ENCODE measurements around the gene HAP1. TPM values are rescaled to one million over a fixed set of nuclear protein-coding genes. Genes with fewer than 3 reads are reported as not detected.

HAP1 gene, protein sequence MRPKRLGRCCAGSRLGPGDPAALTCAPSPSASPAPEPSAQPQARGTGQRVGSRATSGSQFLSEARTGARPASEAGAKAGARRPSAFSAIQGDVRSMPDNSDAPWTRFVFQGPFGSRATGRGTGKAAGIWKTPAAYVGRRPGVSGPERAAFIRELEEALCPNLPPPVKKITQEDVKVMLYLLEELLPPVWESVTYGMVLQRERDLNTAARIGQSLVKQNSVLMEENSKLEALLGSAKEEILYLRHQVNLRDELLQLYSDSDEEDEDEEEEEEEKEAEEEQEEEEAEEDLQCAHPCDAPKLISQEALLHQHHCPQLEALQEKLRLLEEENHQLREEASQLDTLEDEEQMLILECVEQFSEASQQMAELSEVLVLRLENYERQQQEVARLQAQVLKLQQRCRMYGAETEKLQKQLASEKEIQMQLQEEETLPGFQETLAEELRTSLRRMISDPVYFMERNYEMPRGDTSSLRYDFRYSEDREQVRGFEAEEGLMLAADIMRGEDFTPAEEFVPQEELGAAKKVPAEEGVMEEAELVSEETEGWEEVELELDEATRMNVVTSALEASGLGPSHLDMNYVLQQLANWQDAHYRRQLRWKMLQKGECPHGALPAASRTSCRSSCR
- total RNA-seq (ENCODE audit: unreplicated experiment) = 0.76 TPM
- long read RNA-seq, partial matches to known transcripts = 0 of 1 reads
- long read RNA-seq, other reads (novel, unspliced or antisense) = 1 of 1 reads

DNA sequence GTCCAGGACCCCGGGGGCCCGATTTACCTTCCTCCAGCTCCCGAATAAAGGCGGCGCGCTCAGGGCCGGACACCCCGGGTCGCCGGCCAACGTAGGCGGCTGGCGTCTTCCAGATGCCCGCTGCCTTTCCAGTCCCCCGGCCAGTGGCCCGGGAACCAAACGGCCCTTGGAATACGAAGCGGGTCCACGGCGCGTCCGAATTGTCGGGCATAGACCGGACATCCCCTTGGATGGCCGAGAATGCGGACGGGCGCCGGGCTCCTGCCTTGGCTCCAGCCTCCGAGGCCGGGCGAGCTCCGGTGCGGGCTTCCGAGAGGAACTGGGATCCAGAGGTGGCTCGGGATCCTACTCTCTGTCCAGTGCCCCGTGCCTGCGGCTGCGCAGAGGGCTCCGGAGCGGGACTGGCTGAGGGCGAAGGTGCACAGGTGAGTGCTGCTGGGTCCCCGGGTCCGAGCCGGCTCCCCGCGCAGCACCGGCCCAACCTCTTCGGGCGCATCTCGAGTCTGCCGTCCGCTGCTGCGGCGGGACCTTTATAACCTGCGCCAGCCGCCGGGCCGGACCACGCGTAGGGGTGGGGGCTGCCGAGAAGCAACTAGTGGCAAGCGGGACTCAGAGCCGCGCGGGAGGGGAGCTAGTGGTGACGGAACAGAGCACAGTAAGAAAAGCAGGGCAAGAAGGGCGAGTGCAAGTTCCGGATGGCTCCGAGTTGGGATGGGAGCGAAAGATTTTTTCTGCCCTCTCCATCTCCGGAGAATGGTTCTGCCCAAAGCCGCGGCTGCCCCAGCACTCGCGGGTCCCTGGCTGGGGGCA is at the start of gene HAP1:
Gene HAP1 (minus strand): TSS at position 505 of the 810 bp plus-strand sequence. CDS start 9 bp downstream, at position 496.
- Mint-ChIP-seq H3K36me3 (ENCODE audit: unreplicated experiment) (no peaks in the 10 kb centered on the region), H3K9me3 (ENCODE audit: unreplicated experiment) (peaks cover 2% of the 10 kb centered on the region), H3K4me3 (ENCODE audit: unreplicated experiment) (peak within 1 kb of the TSS; percentile 84), H3K4me1 (ENCODE audit: low read depth, unreplicated experiment) (peaks cover 4% of the 10 kb centered on the region), H3K27ac (ENCODE audit: unreplicated experiment) (no peak within 1 kb of the TSS), H3K27me3 (ENCODE audit: unreplicated experiment) (peaks cover 18% of the 10 kb centered on the region)
- TF ChIP-seq, protein P1, sequence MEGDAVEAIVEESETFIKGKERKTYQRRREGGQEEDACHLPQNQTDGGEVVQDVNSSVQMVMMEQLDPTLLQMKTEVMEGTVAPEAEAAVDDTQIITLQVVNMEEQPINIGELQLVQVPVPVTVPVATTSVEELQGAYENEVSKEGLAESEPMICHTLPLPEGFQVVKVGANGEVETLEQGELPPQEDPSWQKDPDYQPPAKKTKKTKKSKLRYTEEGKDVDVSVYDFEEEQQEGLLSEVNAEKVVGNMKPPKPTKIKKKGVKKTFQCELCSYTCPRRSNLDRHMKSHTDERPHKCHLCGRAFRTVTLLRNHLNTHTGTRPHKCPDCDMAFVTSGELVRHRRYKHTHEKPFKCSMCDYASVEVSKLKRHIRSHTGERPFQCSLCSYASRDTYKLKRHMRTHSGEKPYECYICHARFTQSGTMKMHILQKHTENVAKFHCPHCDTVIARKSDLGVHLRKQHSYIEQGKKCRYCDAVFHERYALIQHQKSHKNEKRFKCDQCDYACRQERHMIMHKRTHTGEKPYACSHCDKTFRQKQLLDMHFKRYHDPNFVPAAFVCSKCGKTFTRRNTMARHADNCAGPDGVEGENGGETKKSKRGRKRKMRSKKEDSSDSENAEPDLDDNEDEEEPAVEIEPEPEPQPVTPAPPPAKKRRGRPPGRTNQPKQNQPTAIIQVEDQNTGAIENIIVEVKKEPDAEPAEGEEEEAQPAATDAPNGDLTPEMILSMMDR (IDR thresholded peaks at IDR 0.05; ENCODE audit: partially characterized antibody, unreplicated experiment) = no peak
- peak; percentile 61 for DNase-seq

DNA sequence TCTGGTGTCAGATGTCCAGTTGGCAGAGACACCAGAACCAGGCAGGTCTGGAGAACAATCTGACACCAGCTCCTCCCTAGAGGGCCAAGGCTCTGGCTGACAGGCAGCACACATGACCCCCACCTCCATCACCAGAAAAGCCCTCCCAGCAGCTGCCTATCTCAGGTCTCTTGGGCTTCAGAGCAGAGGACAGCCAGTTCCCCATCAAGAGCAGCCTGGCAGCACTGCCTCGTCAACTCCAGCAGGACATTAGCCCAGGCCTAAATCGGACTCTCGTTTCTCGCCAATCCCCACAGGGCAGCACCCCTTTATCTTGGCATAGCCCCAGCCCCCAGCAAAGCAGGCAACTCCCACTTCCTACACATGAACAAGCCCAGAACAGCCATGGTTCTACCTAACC is 47.7 kb upstream of the HAP1 start:
- Mint-ChIP-seq H3K9me3 (ENCODE audit: unreplicated experiment) (peaks cover 18% of the 10 kb centered on the region), H3K4me1 (ENCODE audit: low read depth, unreplicated experiment) (peaks cover 23% of the 10 kb centered on the region), H3K36me3 (ENCODE audit: unreplicated experiment) (no peaks in the 10 kb centered on the region), H3K27me3 (ENCODE audit: unreplicated experiment) (peaks cover 10% of the 10 kb centered on the region), H3K27ac (ENCODE audit: unreplicated experiment) (peak overlapping the region; percentile 98), H3K4me3 (ENCODE audit: unreplicated experiment) (peak overlapping the region; percentile 94)
- no peak for DNase-seq
- TF ChIP-seq, protein P1 (IDR thresholded peaks at IDR 0.05; ENCODE audit: partially characterized antibody, unreplicated experiment) = no peak

DNA sequence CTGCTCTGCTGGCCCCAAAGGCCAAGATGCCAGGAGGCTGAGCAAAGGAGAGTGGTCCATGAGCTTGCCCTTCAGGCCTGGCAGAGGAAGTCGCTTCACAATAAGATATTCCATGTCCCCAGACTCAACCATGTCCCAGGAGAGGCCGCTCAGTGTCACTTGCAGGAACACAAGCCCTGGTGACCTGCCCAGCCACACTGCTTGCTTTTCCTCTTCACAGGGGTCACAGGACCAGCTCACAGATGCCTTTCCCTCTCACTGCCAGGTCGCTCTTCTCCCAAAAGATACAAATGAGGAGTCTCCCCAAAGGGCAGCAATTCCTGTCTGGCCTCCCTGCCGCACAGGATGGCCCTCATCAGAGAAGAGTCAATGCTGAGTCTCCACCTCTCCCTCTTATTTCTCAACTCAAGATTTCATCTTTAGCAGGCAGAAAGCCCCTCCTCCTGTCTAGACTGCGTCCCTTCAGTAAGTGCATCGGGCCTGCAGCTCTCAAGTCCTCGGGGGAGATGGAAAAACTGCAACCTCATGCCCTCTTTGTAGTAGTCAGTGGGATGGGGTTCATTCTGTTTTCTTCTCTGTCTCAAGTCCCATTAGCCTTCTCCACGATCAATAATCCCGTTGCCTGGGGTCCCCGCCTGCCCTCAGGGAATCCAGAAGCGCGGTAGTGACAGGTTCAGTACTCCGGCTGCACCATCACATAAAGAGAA is 47.1 kb upstream of the HAP1 start:
- Mint-ChIP-seq H3K4me3 (ENCODE audit: unreplicated experiment) (peak overlapping the region; percentile 94), H3K27ac (ENCODE audit: unreplicated experiment) (peak overlapping the region; percentile 98), H3K4me1 (ENCODE audit: low read depth, unreplicated experiment) (peaks cover 23% of the 10 kb centered on the region), H3K9me3 (ENCODE audit: unreplicated experiment) (peaks cover 15% of the 10 kb centered on the region), H3K36me3 (ENCODE audit: unreplicated experiment) (no peaks in the 10 kb centered on the region), H3K27me3 (ENCODE audit: unreplicated experiment) (peaks cover 10% of the 10 kb centered on the region)
- TF ChIP-seq, protein P1 (IDR thresholded peaks at IDR 0.05; ENCODE audit: partially characterized antibody, unreplicated experiment) = no peak
- peak; percentile 85 for DNase-seq

DNA sequence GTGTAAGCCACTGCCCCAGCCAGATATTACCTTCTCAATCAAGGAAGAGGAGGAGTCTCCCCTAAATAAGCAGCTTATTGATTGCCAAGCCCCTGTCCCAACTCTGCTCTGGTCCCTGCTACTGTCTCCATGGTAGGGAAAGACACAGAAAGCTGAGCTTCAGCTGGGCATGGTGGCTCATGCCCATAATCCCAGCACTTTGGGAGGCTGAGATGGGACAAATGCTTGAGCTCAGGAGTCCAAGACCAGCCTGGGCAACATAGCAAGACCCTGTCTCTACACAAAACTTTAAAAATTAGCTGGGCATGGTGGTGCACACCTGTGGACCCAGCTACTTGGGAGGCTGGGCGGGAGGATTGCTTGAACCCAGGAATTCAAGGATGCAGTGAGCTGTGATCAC is 45.5 kb upstream of the HAP1 start:
- TF ChIP-seq, protein P1 (IDR thresholded peaks at IDR 0.05; ENCODE audit: partially characterized antibody, unreplicated experiment) = no peak
- peaks cover 10% of the 10 kb centered on the region for H3K27me3 Mint-ChIP-seq (ENCODE audit: unreplicated experiment)
- no peak overlapping the region for H3K27ac Mint-ChIP-seq (ENCODE audit: unreplicated experiment)
- peaks cover 15% of the 10 kb centered on the region for H3K9me3 Mint-ChIP-seq (ENCODE audit: unreplicated experiment)
- peaks cover 37% of the 10 kb centered on the region for H3K4me1 Mint-ChIP-seq (ENCODE audit: low read depth, unreplicated experiment)
- no peak overlapping the region for H3K4me3 Mint-ChIP-seq (ENCODE audit: unreplicated experiment)
- DNase-seq = no peak
- H3K36me3 Mint-ChIP-seq (ENCODE audit: unreplicated experiment) = no peaks in the 10 kb centered on the region

Measured in glutamatergic neuron (in vitro differentiated cells).